HG03521 (cell line): ENCODE measurements around the gene CBX4.
A peak's percentile ranks its signal among the peaks of the same experiment; 100 is the strongest.

Experiments used
- ATAC-seq: cut with Tn5 transposase; IDR thresholded peaks from one replicate; pipeline ENCODE4 v1.9.1; 2021; ENCODE audit warnings: mild to moderate bottlenecking, moderate library complexity; ENCODE audit not compliant: unreplicated experiment

The CBX4 gene

GRCh38 chr17:79814974-79815835 is 24.0 kb downstream of the CBX4 start:
- ATAC-seq = no peak

- no peak for ATAC-seq
Measured at GRCh38 chr17:79814127-79814973, 24.9 kb downstream of the CBX4 start.

DNA sequence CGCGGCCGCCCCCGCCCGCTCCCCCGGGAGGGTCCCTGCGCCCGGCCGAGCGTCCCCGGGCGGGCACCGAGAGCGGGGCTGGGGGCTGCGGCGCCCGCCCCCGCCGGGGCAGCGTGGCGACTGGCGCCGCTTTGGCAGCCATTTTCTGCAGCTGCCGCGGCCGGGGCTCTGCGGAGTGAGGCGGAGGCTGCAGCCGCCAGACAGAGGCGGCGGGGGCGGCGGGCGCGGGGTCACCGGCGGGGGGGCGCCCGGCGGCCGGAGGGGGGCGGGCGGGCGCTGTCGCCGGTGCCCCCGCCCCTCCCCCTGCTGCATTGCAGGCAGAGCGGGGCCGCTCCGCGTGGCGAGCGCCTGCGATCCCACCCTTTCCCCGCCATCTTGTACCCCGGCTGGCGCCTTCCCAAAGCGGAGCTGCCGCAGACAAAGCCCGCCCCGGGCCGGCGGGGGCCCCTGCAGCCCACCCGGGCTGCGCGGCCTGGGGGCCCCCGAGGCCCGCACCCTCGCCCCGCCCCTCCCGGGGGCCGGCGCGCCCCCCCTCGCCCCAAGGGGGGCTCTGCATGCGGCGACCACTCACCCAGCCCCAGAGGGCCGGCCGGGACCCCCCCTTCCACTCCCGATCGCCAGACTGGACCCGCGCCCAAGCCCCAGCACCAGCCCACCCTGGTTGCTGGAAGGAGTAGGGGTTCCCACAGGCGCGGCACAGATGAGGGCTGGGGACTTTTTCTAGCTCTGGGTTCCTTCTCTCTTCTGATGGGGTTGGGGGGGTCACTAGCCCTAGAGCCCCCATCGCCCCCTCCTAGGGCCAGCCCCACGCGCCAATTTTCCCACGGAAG is 25.7 kb downstream of the CBX4 start:
- no peak for ATAC-seq

- ATAC-seq = no peak
Measured at GRCh38 chr17:79812353-79813258, 26.6 kb downstream of the CBX4 start.

DNA sequence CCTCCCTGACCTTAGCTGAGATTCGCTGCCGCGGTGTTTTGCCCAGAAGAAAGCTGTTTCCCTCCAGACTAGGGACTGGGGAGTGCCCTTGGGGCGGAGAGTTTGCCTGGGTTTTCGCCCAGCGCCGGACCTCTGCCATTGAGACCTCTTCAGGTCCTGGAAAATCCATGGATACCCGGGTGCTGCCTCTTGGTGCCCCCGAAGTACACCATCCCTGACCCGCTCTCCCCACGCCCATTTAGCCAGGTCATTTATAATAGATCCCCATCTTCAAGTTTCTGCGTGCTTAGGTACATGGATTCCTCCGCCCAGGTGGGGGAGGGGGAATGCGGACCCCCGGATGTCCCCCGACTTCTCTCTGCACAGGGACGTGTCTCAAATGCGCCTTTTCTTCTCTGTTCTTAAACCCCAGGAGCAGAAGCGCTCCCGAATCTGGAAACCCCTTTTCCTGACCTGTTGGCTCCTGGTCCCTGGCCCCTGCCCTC is 27.3 kb downstream of the CBX4 start:
- ATAC-seq = no peak

GRCh38 chr17:79811011-79811867 is 28.0 kb downstream of the CBX4 start:
- ATAC-seq = no peak

GRCh38 chr17:79810130-79811010 is 28.9 kb downstream of the CBX4 start:
- ATAC-seq = peak; percentile 78

DNA sequence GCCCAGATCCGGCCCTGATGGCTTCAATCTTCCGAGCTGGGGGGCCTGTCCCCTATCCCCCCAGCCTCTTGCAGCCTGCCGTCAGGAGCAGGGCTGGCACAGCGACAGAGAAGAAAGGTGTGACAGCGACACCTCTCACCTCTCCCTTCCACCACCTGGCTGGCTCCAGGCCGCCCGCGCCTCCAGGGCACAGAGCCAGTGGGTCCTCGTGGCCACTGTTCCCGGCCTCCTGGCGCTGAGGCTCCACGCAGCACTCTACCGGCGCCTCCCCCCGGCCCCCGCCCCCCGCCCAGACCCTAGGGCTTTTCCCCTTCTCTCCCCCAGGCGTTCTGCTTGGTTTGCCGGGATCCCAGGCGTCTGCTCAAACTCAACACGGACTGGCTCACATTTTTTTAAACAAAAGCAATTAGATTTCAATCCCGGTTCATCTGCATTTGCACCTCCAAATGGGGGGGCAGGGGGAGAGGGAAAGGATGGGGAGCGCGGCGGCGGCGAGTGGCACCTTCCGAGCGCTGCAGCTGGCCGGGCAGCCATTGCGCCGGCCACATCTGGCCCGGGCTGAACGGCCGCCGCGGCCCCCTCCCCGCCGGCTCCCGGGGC is 29.6 kb downstream of the CBX4 start:
- no peak for ATAC-seq

- no peak for ATAC-seq
Measured at GRCh38 chr17:79808763-79809529, 30.3 kb downstream of the CBX4 start.

DNA sequence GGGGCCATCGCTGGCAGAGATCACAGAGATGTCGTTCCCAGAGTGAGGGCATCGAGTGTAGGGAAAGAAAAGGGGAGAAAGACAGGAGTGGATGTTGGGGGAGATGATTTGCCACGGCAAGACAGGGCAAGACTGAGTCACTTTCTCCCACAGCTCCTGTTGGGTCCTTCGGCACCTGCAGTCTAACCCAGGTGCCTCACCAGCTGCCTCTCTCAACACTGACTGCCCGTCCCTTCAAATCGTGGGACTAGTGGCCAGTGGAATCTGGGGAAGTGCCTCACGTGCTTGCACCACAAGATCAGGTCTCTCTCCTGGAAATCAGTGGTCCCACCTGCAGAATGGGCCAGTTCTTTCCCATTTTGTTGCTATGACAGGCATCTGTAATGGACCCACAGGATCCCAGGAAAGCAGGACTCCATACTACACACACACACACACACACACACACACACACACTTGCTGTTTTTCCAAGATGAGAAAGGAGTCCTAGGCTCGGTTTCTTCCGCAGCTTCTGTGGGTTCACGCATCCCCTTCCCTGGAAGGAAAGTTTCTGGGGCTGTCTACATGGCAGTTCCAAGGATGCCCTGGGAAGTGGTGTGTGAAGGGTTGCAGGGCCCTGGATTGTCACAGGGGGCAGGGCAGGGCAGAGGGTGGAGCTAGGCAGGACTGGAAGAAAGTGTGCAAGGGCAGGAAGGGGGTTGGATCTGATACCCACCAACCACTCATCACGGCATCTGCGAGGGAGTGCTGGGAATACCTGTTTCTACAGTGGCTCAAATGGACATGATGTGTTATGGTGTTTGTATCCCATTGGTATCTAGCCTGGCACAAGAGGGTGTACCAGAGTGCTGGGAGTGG is 32.1 kb downstream of the CBX4 start:
- no peak for ATAC-seq

GRCh38 chr17:79806446-79806760 is 32.8 kb downstream of the CBX4 start:
- no peak for ATAC-seq

- no peak for ATAC-seq
Measured at GRCh38 chr17:79804856-79805696, 34.2 kb downstream of the CBX4 start.

GRCh38 chr17:79803997-79804855 is 35.0 kb downstream of the CBX4 start:
- ATAC-seq = peak; percentile 48

DNA sequence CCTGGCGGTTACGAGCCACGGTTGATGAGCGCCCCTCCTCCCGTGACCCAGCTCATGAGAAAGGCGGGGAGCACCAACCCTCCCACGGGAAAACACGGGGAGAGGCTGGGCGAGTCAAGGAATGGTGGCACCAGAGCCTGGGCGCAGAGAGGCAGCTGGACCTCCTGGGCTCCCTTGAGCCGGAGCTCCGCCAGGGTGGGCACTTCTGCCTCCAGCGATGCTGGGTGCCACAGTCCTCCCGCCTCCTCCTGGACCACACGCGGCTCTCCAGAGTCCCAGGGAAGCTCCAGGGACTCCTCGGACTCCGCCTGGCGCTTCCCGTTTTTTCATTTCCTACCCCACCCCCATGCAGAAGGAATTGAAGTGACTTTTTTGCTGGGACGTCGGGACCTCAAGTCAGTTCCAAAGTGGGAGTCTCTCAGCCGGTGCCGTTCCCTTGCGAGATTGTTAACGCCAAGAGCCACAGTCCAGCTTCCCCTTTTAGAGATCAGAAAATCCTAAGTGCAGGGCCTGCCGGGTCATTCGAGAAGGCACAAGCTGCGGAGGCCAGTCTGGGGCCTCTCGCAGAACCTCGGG is 35.7 kb downstream of the CBX4 start:
- ATAC-seq = no peak
